Right ventricle myocardium superior (tissue), 1 donor: Measurements from ENCODE around the gene ZFP37. TPM values are rescaled to one million over a fixed set of nuclear protein-coding genes. Genes with fewer than 3 reads are reported as not detected.
"Not testable (repeated sequence)": the region's sequence is repeated elsewhere in the genome, so short reads cannot be mapped to it uniquely, and the experiment has no call there.

ENCODE experiments used
- ATAC-seq: fragments of 200-7000 bp; cut with Tn5 transposase; one replicate; pipeline ENCODE4 v1.9.1; 2020; ENCODE audit warnings: mild to moderate bottlenecking; ENCODE audit not compliant: poor library complexity
- DNase-seq: peaks from one replicate; pipeline ENCODE4 v3.0.0-alpha.2; 2020
- intact Hi-C: fragments of 100-400 bp; cut with DNase I; formaldehyde crosslinking; loops from one replicate; pipeline ENCODE4 v1.11.2; 2022
- long read RNA-seq: library from polyadenylated mRNA; unstranded; transcript quantifications from one replicate; pipeline ENCODE4 v2.0.0, GENCODE V29; 2021
- total RNA-seq: library from RNA; stranded (reverse); fragmentation: NEBNext Ultra II Directional; extraction: Animal tissue kit (Norgen Biotek cat#: 25700); gene quantifications from one replicate; pipeline ENCODE4 v1.2.1, GENCODE V29; 2021
- donor health status: DM: no; HTN: yes; CAD: no; lungs with severe emphysema.

Gene ZFP37
- 1.0 TPM for total RNA-seq
- long read RNA-seq, full-length matches to known transcripts, result 3 of 3 reads
- long read RNA-seq, partial matches to known transcripts, result 0 of 3 reads
- long read RNA-seq, other reads (novel, unspliced or antisense), result 0 of 3 reads

DNA sequence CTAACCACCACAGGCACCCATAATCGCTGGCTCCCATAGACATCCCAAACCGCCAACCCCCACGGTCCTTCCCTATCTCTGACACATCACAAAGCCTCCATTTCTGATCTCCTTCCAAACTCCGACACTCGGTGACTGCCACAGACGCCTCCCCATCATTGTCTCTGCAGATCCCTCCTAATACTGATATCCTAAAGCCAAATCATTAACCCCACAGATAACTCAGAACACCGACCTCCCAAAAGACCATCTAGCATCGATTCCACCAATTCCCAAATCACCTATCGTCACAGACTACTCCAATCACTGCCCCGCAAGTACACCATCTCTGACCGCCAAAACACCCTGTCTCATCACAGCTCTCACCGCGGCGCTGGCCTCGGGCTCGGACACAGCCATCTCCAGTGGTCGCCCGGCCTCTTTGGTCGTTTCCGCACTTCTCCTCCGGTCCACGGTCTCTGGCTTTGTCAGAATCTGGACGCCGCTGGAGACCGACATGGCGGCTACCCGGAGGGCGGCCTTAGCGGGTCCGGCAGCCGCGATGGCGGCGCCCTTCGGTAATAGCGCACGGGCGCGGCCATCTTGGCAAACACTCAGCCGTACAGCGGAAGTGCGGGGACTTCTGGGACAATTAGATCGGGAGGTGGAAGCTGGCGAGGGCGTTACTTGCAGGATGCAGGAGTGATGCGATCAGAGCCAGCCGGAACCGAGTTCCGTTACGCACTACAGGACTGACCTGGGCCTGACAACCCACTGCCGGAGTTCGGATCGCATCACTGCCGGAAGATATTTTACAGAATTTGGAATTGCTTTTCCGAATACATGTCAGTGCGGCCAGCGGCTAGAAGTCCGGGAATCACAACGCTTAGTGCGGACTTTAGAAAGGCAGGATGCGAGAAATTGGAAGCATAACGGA lies at the start of gene ZFP37:
ZFP37 (minus strand) TSS at position 534 of the 916 bp plus-strand sequence; CDS start at position 498, 36 bp downstream.
- DNase-seq (peak; percentile 97), ATAC-seq (peak; percentile 100)
- intact Hi-C loops, result no loop called here

DNA sequence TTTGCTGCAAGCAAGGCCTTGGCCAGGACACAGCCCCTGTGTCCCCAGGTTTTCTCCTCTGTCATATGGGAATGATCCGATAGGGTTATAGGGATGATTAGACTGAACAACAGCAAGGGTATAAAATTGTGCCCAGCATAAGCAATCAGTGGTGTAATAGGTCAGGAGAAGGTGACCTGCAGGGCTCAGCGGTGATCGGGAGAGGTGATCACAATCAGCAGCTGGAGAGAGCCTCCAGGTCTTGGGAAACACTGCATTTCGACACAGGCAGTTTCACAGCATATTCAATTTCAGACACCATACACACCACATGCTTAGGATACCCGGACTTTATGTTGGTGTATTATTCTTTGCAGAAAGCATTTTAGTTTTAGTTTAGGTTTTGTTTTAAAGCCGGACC lies 48.8 kb upstream of the ZFP37 start:
- ATAC-seq, DNase-seq, intact Hi-C loops: not testable (repeated sequence)

DNA sequence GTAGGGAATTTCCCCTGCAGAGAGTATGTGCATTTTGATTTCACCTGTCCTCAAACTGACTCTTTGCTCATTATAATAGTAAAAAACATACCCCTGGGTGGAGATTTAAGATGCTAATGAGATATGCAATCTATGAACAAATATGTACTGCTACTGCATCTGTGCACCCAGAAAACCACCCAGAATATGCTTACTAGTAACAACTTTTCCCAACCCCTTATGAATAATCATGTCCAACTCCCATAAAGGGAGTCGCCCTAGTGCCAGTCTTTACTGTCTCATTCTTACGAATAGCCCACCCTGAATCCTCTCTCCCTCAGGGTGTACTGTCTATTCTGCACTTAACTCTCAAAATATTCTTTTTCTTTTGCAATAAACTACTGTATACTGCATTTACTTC lies 39.0 kb upstream of the ZFP37 start:
- DNase-seq, result no peak
- intact Hi-C loops, result no loop called here
- ATAC-seq, result no peak

DNA sequence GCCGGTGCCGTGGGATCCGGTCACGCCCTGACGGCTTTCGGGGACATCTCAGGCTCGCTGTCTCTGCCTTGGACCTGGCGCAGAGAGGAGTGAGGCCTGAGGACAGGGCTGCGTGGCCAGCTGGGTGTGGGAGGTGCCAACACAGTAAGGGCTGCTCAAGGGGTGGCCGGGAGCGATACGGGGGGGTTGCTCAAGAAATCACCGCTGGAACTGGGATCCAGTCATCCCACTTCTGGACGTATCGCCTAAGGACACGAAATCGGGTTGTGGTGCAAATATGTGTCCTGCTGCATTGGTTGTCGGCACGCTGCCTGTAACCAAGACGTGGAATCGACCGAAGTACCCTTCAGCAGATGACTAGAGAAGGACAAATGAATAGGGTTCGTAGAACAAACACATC lies 33.4 kb upstream of the ZFP37 start:
- intact Hi-C loops, ATAC-seq, DNase-seq: not testable (repeated sequence)

DNA sequence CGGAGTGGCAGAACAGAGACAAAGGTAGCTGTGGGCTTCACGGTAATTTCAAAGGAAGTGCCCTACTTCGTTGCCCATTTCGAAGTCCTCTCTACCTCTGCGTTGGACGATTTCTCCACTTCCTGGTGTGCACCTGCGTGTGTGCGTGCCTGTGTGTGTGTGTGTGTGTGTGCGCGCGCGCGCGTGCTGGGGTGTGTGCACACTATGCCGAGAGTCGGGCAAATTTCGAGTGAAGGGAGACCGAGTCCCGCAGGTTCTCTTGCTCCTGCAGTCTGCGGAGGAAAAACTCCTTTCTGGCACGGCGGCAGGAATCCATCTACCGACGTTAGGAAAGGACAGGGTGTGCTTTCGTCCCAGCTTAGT lies 32.6 kb upstream of the ZFP37 start:
- ATAC-seq, DNase-seq, intact Hi-C loops: not testable (repeated sequence)

DNA sequence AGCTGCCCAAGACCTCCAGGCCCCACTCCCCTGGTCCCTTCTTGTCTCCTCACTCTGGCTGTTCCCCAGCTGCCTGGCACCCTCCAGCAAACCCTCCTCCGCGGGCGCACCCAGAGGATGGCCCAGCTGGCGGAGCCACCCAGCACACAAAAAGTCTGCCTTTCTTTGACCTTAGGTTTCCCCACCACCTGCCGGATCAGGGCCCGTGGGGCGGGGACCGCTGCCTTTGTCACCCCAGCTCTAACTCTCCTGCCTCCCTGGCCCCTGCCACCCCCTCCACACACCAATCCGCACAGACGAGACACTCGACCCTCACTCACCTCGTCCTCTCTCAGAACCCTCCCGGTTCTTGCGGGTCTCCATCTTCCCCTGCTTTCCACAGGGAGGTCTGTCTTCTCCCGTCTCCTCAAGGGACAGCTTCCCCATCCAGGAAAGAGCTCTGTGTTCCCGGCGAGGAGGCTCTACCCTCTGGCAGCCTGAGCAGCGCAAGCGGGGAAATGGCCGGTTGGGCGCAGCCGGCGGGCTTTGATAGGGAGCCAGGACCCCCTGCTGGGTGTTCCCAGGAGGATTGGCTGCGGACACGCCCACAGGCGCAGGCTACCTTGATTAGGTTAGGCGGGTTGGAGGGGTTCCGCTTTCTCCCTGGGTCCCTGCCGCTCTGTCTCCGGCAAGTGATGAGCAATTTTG lies 32.1 kb upstream of the ZFP37 start:
- DNase-seq, ATAC-seq, intact Hi-C loops: not testable (repeated sequence)

DNA sequence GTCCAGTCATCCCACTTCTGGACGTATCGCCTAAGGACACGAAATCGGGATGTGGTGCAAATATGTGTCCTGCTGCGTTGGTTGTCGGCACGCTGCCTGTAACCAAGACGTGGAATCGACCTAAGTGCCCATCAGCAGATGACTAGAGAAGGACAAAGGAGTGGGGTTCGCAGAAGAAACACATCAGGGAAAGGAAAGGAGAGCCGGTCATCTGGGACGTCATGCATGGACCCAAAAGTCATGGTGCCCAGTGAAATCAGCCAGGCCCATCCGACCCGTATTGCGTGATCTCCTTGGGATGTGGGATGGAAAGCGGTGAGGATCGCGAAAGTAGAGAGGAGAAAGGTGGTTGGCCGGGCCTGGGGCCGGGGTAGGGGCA lies 6.4 kb upstream of the ZFP37 start:
- ATAC-seq, DNase-seq, intact Hi-C loops: not testable (repeated sequence)

DNA sequence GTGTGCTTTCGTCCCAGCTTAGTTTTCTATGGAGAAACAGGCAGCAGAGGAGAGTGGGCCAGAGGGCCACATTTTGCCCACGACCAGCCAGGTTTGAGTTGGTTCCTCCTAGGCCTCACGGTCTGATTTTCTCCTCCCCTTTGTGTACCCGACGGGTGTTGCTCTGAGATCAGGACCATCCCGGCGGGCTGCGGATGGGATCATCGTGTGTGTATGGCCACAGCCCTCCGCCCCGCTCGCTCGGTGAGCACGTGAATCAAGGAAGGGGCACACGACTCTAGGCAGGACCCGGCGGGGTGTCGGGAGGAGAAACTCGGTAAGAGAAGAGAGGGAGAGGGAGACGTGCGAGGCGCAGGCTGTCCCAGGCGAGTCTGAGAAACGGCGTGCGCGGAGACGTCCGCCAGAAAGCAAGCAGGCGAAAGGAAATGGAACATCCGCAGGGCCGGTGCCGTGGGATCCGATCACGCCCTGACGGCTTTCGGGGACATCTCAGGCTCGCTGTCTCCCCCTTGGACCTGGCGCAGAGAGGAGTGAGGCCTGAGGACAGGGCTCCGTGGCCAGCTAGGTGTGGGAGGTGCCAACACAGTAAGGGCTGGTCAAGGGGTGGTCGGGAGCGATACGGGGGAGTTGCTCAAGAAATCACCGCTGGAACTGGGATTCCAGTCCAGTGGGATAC lies 5.9 kb upstream of the ZFP37 start:
- peak; percentile 25 for DNase-seq
- intact Hi-C loops, ATAC-seq: not testable (repeated sequence)

DNA sequence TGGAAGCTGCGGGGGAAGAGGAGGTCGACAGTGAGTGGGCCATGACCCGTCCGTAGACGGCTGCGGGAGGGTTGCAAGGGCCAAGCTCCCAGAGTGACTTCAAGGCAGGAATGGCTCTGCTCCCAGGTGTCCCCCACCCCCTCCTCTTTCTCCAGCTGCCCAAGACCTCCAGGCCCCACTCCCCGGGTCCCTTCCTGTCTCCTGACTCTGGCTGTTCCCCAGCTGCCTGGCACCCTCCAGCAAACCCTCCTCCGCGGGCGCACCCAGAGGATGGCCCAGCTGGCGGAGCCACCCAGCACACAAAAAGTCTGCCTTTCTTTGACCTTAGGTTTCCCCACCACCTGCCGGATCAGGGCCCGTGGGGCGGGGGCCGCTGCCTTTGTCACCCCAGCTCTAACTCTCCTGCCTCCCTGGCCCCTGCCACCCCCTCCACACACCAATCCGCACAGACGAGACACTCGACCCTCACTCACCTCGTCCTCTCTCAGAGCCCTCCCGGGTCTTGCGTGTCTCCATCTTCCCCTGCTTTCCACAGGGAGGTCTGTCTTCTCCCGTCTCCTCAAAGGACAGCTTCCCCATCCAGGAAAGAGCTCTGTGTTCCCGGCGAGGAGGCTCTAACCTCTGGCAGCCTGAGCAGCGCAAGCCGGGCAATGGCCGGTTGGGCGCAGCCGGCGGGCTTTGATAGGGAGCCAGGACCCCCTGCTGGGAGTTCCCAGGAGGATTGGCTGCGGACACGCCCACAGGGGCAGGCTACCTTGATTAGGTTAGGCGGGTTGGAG lies 4.7 kb upstream of the ZFP37 start:
- DNase-seq, result peak; percentile 29
- intact Hi-C loops, result not testable (repeated sequence)

DNA sequence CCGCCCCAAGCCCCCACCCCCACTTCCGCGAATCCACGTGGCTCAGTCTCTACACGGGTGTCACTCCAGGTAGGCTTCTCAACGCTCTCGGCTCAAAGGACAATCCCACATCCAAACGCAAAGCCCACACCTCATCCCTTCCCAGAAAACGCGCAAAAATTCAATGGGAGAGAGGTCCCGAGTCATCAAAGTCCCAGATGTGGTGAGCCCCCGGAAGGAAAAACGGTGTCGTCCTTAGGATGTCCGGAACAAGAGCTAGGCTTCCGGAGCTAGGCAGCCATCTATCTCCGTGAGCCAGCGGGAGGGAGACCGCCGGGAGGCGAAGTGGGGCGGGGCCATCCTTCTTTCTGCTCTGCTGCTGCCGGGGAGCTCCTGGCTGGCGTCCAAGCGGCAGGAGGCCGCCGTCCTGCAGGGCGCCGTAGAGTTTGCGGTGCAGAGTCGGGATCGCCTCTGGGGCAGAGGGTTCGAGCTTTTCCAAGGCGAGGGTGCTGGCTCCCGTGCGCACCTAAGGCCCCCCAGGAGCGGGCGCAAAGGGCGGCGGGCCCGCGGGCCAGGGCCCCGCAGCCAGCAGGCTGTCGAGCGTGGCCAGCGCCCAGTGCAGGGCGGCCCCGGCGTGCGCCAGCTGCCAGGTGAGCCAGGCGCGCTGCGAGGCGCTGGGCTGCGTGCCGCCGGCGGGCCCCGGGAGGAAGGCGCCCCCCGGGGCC lies 3.2 kb upstream of the ZFP37 start:
- peak; percentile 33 for DNase-seq
- ATAC-seq, intact Hi-C loops: not testable (repeated sequence)

More for the DNA sequence above, 4.7 kb upstream of the ZFP37 start:
- ATAC-seq, result not testable (repeated sequence)

DNA sequence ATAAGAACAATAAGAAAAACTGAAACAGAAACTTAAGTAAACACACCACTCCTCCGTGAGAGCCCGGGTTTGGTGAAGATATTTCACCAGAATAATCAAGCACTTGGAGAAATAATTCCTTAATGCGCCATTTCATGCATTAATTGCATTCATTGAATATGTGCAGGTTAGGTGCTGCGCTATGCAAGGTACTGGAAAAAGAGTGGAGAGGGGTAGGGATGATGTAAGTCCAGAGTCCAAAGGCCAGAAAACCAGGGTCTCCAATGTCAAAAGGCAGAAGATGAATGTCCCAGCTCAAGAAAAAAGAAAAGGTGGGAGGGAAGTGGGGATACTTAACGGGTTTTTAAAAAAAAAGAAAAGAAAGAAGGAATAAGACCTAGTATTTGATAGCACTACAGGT lies 669 bp upstream of the ZFP37 start:
- intact Hi-C loops, result no loop called here
- DNase-seq (no peak), ATAC-seq (no peak)

DNA sequence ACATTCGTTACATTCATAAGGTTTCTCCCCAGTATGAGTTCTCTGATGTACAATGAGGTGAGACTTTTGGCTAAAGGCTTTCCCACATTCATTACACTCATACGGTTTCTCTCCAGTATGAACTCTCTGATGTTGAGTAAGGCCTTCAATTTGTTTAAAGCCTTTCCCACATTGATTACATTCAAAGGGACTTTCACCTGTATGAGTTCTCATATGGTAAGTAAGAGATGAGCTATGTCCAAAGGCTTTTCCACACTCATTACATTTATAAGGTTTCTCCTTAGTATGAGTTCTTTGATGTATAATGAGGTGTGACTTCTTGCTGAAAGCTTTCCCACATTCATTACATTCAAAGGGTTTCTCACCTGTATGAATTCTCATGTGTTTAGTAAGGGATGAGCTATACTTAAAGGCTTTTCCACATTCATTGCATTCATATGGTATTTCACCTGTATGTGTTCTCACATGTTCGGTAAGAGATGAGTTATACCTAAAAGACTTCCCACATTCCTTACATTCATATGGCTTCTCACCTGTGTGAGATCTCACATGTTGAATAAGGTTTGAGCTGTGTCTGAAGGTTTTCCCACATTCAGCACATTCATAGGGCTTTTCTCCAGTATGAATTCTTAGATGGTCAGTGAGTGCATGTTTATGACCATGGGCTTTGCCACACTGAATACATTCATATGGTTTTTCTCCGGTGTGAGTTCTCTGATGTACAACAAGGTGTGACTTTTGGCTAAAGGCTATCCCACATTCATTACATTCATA lies 13.5 kb downstream of the ZFP37 start:
- intact Hi-C loops, result no loop called here
- ATAC-seq (no peak), DNase-seq (no peak)

DNA sequence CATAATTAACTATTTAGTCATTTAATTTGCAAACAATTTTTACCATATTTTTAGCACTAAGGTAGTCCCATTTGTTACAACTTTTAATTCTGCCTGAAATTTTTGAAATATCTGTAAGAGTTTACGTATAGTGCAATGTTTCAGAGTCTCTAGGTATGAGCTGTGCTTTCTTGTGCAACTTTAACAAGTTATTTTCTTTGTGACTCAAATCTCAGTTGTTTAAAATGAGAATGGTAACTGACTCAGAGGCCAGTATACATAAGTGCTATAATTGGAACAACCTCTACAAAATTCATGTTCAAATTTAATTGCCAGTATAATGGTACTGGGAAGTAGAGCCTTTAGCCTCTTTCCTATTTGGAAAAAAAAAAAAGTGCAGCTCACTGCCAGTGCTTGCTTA lies 30.3 kb downstream of the ZFP37 start:
- intact Hi-C loops, result no loop called here
- ATAC-seq (no peak), DNase-seq (no peak)

DNA sequence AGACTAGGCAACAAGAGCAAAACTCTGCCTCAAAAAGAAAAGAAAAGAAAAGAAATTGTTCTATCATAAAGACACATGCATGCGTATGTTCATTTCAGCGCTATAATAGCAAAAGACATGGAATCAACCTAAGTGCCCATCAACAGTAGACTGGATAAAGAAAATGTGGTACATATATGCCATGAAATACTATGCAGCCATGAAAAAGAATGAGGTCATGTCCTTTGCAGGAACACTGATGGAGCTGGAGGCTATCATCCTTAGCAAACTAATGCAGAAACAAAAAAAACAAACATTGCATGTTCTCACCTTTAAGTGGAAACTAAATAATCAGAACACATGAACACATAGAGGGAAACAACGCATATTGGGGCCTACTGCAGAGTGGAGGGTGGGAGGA lies 38.3 kb downstream of the ZFP37 start:
- ATAC-seq (no peak), DNase-seq (no peak)
- intact Hi-C loops, result no loop called here

DNA sequence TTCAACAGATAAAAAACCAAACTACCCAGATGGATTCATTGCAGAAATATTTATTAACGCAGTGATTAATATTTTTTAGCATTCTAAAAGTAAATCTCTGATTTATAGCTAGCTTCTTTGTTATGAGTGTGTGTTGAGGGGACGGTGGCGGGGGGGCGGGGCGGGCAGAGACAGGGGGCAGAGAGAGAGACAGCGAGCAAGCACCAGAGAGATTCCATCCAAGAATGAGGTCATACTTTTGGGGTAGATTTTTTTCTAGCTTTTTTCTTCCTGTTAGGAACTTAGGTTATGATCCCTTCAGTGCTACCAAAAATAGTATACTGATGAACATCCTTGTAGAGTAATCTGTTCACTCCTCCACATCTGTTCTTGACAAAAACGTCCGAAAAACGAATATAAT lies 44.0 kb downstream of the ZFP37 start:
- intact Hi-C loops, result no loop called here
- DNase-seq (no peak), ATAC-seq (no peak)

DNA sequence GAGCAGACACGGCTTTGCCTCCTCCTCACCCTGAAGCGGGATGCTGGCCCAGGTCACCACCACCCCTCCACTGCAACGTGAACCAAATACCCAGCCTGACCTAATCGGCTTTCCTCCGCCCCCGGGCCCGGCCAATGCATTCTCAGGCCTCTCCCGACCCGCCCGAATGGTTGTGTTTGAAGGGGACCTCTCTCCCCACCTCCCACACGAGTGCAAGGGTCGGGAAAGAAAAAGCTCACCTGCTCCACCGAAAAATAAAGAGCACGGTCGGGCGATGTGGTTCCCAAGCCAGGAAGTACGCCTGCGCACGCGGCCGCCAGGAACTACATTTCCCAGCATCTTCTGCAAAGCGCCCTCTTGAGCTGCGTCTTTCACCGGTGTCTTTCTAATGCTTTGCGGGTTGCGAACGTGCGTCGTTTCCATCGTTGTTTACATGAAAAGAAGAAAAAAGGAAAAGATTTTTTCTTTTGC lies 44.6 kb downstream of the ZFP37 start, which contains the start of gene ZNF883:
ZNF883 (minus strand) TSS at position 282 of the 471 bp plus-strand sequence.
- ATAC-seq, result peak; percentile 97
- DNase-seq, result peak; percentile 78
- intact Hi-C loops, result no loop called here

DNA sequence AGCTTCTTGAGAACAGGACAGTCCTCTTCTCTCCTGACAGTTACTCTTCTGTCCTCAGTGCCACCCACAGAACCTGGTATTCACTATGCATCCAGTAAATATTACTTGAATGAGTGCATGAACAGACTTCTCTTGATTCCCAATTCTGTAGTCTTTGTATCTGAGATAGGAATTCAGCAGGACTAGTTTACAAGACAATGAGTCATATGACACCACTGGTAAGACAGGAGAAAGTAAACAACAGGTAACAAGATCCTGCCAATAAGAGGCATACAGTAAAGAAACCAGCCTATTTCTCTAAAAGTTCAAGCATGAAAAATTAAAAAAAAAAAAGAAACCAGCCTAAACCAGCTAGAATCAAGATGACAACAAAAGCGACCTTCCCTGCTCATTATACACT lies 50.7 kb downstream of the ZFP37 start:
- ATAC-seq (no peak), DNase-seq (no peak)
- intact Hi-C loops, result no loop called here
